ENCODE data around the gene KRTAP12-4.
"Not testable (repeated sequence)": the region's sequence is repeated elsewhere in the genome, so short reads cannot be mapped to it uniquely, and the experiment has no call there.

Gene KRTAP12-4

DNA sequence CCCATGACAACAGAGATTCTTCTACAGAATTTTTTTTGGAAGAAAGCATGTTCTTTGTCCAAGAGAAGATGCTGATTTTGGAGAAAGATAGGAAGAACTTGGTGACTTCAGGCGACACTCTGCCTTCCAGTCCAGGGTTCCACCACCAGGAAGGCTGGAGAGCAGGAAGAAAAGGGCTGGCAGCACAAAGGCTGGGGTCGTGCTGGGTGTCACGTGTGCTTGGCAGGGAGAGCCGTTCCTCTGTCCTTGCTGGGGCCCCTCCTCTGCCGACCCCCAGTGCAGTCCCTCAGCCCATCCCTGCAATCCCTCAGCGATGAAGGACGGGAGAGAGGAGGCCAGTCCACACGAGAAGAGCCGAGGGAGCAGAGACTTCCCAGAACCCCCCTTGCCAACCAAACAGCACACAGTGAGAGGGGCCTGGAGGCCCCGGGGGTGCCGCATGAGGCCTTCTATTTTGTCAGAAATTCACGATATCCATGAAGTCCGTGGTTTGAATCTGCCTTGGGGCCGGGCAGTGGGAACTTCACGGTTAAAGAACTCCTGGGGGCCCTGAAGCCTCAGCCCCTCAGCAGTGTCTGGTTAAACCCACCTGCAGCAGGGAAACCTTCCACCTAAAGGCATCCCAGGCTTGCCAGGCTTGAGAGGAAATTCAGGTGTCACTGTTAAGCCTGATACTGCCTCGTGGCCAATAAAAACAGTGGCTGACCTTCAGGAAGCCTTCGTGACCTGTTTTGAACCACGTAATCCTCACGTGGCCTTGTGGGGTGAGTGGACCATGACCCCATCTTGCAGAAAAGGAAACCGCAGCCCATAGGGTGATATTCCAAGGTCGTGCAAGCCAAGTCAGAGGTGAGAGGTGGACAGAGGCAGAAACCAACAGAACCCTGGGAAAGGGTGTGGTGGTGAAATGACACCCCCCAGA is 45.9 kb upstream of the KRTAP12-4 start:
- TF ChIP-seq, protein P1, sequence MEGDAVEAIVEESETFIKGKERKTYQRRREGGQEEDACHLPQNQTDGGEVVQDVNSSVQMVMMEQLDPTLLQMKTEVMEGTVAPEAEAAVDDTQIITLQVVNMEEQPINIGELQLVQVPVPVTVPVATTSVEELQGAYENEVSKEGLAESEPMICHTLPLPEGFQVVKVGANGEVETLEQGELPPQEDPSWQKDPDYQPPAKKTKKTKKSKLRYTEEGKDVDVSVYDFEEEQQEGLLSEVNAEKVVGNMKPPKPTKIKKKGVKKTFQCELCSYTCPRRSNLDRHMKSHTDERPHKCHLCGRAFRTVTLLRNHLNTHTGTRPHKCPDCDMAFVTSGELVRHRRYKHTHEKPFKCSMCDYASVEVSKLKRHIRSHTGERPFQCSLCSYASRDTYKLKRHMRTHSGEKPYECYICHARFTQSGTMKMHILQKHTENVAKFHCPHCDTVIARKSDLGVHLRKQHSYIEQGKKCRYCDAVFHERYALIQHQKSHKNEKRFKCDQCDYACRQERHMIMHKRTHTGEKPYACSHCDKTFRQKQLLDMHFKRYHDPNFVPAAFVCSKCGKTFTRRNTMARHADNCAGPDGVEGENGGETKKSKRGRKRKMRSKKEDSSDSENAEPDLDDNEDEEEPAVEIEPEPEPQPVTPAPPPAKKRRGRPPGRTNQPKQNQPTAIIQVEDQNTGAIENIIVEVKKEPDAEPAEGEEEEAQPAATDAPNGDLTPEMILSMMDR (IDR thresholded peaks at IDR 0.05; ENCODE audit: insufficient read depth, low read depth, low read length, missing control alignments) = no peak
- no peak for DNase-seq (ENCODE audit: low read depth)
- H3K4me3 ChIP-seq (ENCODE audit: low read depth, low read length) = no peak overlapping the region

DNA sequence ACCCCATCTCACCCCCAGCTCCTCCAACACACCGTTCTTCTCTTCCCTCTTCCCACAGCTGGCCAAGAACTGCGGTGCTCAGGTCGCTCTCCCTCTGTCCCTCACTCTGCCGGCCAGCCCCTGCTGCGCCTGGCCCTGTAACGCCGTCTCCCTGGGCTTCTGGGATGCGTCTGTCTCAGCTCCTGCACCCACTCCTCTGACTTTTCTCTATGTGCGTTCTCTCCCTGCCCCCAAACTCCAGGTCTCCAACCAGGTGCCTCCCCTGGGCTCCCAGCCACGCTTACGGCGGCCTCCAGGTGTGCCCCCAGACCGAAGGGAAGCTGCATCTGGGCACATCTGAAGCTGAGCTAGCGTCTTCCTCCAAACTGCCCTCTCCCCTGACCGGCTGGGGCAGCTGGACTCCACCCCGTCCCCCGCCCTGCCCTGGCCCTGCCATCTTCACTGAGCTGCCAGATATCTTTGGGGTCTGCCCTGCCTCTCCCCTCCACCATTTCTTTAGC is 45.1 kb upstream of the KRTAP12-4 start:
- no peak for DNase-seq (ENCODE audit: low read depth)
- H3K4me3 ChIP-seq (ENCODE audit: low read depth, low read length) = no peak overlapping the region
- TF ChIP-seq, protein P1 (IDR thresholded peaks at IDR 0.05; ENCODE audit: insufficient read depth, low read depth, low read length, missing control alignments) = no peak

DNA sequence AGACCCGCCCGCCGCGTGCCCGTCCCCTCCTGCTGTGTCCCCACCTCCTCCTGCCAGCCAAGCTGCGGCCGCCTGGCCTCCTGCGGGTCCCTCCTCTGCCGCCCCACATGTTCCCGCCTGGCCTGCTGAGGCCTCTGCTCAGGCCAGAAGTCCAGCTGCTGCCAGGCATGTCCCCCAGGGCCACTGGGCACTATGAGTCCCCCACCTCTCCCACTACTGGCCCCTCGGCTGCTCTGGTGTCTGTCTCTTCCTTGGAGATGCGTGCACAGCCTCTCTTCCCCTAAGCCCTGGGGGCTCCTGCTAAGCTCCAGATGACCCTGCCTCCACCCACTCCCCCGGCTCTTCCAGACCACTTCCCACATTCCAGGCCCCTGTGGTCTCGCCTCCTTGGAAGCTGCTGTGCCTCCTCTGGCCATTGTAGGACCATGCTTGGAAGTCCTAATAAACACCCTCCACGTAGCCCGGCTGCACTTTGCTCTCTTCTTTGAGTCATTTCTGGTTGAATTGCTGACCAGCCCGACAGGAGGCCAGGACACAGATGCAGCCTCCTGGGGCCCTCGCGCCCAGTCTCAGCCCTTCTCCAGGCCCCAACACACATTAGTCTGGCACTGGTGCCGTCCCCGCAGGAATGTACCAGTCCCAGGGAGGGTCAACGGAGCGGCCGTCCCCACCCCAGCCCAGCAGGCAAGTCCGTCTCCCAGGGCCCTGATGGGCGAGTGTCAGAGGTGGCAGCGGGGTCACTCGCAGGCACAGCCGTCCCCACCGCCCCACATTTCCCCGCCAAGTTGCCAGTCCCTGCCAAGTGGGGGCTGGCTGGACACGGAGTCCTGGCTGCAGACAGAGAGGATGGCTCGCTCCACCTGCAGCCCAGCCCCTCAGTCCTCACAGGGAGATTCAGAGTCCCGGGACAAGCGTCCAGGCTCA is 43.6 kb upstream of the KRTAP12-4 start:
- TF ChIP-seq, protein P1 (IDR thresholded peaks at IDR 0.05; ENCODE audit: insufficient read depth, low read depth, low read length, missing control alignments) = no peak
- DNase-seq (ENCODE audit: low read depth) = no peak
- no peak overlapping the region for H3K4me3 ChIP-seq (ENCODE audit: low read depth, low read length)

DNA sequence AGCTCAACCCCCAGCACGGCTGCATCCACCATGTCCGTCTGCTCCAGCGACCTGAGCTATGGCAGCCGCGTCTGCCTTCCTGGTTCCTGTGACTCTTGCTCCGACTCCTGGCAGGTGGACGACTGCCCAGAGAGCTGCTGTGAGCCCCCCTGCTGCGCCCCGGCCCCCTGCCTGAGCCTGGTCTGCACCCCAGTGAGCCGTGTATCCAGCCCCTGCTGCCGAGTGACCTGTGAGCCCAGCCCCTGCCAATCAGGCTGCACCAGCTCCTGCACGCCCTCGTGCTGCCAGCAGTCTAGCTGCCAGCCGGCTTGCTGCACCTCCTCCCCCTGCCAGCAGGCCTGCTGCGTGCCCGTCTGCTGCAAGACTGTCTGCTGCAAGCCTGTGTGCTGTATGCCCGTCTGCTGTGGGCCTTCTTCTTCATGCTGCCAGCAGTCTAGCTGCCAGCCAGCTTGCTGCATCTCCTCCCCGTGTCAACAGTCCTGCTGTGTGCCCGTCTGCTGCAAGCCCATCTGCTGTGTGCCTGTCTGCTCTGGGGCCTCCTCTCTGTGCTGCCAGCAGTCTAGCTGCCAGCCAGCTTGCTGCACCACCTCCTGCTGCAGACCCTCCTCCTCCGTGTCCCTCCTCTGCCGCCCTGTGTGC is 42.8 kb upstream of the KRTAP12-4 start, which contains the start of gene KRTAP10-12:
KRTAP10-12 (plus strand) TSS at position 1 of the 639 bp plus-strand sequence; CDS start at position 31, 30 bp downstream.
- DNase-seq (ENCODE audit: low read depth); H3K4me3 ChIP-seq (ENCODE audit: low read depth, low read length): not testable (repeated sequence)

DNA sequence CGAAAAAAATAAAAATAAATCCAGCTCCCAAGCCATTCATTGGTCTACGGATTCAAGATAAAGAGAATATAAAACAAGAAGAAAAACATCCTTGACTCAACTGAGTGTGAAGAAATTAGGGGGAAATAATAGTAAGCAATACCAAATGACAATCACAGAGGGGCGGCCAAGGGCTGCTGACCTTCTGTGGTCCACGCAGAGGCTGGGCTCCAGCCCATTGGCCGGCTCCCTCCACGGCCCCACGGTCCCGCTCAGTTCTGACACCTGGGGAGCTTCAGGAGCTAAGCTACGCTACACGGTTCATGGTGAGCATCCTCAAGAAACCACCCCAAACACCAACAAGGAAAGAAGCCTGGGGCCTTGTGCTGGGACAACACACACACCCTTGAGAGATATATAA is 42.1 kb upstream of the KRTAP12-4 start:
- no peak for DNase-seq (ENCODE audit: low read depth)
- H3K4me3 ChIP-seq (ENCODE audit: low read depth, low read length) = no peak overlapping the region
- TF ChIP-seq, protein P1 (IDR thresholded peaks at IDR 0.05; ENCODE audit: insufficient read depth, low read depth, low read length, missing control alignments) = no peak

DNA sequence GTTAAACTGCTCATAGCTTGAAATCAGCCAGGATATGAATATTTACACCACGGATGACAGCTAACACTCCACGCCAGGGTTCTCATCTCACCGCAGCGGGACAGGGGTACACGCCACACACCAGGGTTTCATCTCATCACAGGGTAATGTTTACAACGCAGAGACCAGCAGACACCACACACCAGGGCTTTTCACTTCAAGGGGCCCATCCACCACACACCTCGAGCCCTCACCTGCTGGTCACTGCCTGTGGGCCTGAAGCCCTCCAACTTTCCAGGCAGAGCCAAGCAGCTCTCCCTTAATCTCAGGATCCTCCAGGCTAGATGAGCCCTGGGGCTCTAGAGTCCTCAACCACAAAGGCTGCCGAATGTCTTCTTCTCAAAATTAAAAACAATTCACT is 41.2 kb upstream of the KRTAP12-4 start:
- no peak for DNase-seq (ENCODE audit: low read depth)
- TF ChIP-seq, protein P1 (IDR thresholded peaks at IDR 0.05; ENCODE audit: insufficient read depth, low read depth, low read length, missing control alignments) = no peak
- no peak overlapping the region for H3K4me3 ChIP-seq (ENCODE audit: low read depth, low read length)
